Measurements from ENCODE around the gene PERP.
"Not testable (repeated sequence)": the region's sequence is repeated elsewhere in the genome, so short reads cannot be mapped to it uniquely, and the experiment has no call there.

Gene PERP

GRCh38 chr6:138079556-138079955, 27.7 kb downstream of the PERP start:
- not testable (repeated sequence) for H3K4me3 ChIP-seq, H3K27ac ChIP-seq

GRCh38 chr6:138078491-138078890, 28.7 kb downstream of the PERP start:
- H3K27ac ChIP-seq = no peak overlapping the region

GRCh38 chr6:138073264-138073663, 34.0 kb downstream of the PERP start:
- Histone ChIP-seq H3K4me3 (no peak overlapping the region), H3K27ac (no peak overlapping the region)

More at GRCh38 chr6:138078491-138078890, 28.7 kb downstream of the PERP start:
- H3K4me3 ChIP-seq = no peak overlapping the region

DNA sequence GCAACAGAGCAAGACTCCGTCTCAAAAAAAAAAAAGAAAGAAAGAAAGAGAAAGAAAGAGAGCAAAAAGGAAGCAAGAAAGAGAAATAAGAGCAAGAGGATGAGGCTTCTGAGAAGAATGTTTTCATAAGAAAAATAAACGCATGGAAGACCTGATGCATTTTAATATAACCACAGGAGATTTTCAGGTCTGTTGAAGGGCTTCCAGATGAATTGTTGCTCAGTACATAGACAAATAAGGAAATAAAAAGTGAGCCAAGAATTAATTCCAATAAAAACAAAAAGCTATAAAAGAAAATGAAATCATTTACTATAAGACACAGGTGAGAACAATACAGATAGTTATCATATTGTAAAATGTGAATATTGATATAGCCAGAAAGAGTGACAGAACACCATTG, 43.5 kb downstream of the PERP start:
- H3K27ac ChIP-seq = no peak overlapping the region
- no peak overlapping the region for H3K4me3 ChIP-seq

DNA sequence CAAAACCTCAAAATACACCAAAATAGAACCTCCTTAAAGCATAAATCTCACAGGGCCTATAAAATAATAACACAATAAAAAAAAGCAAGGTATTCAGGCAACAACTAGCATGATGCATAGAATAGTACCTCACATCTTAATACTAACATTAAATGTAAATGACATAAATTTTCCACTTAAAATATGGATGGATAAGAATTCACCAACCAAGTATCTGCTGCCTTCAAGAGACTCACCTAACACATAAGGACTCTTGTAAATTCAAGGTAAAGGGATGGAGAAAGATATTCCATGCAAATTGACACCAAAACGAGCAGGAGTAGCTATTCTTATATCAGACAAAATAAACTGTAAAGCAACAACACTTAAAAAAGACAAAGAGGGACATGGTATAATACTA, 52.2 kb downstream of the PERP start:
- no peak overlapping the region for H3K27ac ChIP-seq
- no peak overlapping the region for H3K4me3 ChIP-seq

DNA sequence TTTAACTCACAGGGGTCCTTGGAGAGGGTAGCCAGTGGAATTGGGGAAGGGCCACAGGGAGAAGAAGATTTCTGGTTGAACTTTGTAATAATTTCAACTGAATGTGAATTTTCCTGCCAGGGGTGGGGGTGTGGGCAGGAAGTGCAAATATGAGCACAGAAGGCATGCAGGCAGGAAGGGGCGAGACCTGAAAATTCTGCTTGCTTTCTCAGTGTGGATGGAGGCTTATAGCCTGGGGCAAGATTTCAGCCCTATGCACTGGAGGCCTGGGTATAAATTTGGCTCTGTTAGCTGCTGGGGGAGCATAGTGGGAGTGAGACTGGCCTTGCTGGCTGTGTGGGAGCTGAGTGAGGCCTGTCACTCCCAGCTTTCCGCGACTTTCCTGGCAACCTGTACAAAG, 54.4 kb downstream of the PERP start:
- Histone ChIP-seq H3K4me3 (no peak overlapping the region), H3K27ac (no peak overlapping the region)

DNA sequence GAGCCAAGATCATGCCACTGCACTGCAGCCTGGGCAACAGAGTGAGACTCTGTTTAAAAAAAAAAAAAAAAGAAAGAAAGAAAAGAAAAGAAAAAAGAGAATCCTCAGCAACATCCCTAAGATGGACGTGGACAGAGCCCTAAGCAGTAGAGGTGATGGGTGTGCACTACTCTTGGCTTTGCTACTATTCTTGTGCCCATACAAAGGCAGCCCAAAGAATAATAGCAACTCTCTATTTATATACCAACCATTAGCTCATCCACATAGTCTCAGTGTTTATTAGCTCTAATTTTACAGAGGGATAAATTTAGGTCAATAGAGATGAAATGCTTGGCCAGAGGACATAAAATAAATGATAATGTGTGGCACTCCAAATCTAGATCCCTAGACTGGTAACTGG, 62.2 kb downstream of the PERP start:
- H3K27ac ChIP-seq = no peak overlapping the region
- no peak overlapping the region for H3K4me3 ChIP-seq

GRCh38 chr6:138044458-138044857, 62.8 kb downstream of the PERP start:
- Histone ChIP-seq H3K27ac (no peak overlapping the region), H3K4me3 (no peak overlapping the region)
